Body of pancreas (tissue), 4 donors: Measurements from ENCODE around the gene KIF3C. TPM values are rescaled to one million over a fixed set of nuclear protein-coding genes. Genes with fewer than 3 reads are reported as not detected.
"Not testable (repeated sequence)": the region's sequence is repeated elsewhere in the genome, so short reads cannot be mapped to it uniquely, and the experiment has no call there.

Experiments
- ATAC-seq: fragments of 150-250 bp; one replicate; pipeline ENCODE4 v1.9.1; 2016
- DNase-seq, 4 donors: peaks; one replicate each; pipeline ENCODE4 v3.0.0-alpha.2; 2019
- H3K27ac ChIP-seq, 4 donors: fragments of 200-600 bp; sonication (generic); 1 replicate in 3 of 4; 2 replicates in 1 of 4; pipeline versions ENCODE4 v1.5.1 to v1.6.1; 2016 to 2019; ENCODE audit warnings: mild to moderate bottlenecking in 1 of 4, mixed read lengths in 1 of 4, moderate library complexity in 1 of 4
- H3K27me3 ChIP-seq, 2 donors: fragments of 200-600 bp; sonication (generic); one replicate each; pipeline ENCODE4 v1.6.0; 2016; ENCODE audit warnings: mild to moderate bottlenecking in 1 of 2
- H3K36me3 ChIP-seq, 2 donors: fragments of 200-600 bp; sonication (generic); replicated peaks in 1 of 2; 2 replicates each; pipeline ENCODE4 v1.5.1; 2016; ENCODE audit warnings: low read depth in 2 of 2; ENCODE audit not compliant: insufficient read depth in 1 of 2
- H3K4me1 ChIP-seq: fragments of 200-600 bp; sonication (generic); one replicate; pipeline ENCODE4 v1.6.0; 2016
- H3K4me3 ChIP-seq, 2 donors: fragments of 200-600 bp; sonication (generic); 1 replicate in 1 of 2; 2 replicates in 1 of 2; pipeline ENCODE4 v1.5.1; 2016 to 2019
- H3K9me3 ChIP-seq, 3 donors: fragments of 200-600 bp; sonication (generic); 1 replicate in 2 of 3; 2 replicates in 1 of 3; pipeline ENCODE4 v1.5.1; 2016
- CTCF ChIP-seq, 7 experiments: fragments of 450-650 bp in 4 of 7; fragments of 200-600 bp in 3 of 7; sonication (generic) in 3 of 7; IDR thresholded peaks; one replicate each; pipeline ENCODE4 v1.5.1; 2016 to 2019; ENCODE audit warnings: antibody characterized with exemption in 7 of 7
- POLR2A ChIP-seq, 3 donors: fragments of 450-650 bp; IDR thresholded peaks; one replicate each; pipeline ENCODE4 v1.6.1; 2016; ENCODE audit warnings: antibody characterized with exemption in 3 of 3, mild to moderate bottlenecking in 2 of 3
- WGBS, 2 donors: methylation state at CpG; one replicate each; pipeline ENCODE4 v1.1.5; 2017; 5-methylcytosine and 5-hydroxymethylcytosine counted together
- intact Hi-C: fragments of 100-400 bp; cut with DNase I; formaldehyde crosslinking; loops from one replicate; pipeline ENCODE4 v1.15.1; 2023
- total RNA-seq, 2 donors: library from RNA; depleted of rRNA; stranded (reverse); fragments of >200 nt; gene quantifications; one replicate each; pipeline ENCODE4 v1.1.0, GENCODE V29; 2016

KIF3C gene
- total RNA-seq, 2 donors from 2014 or later: 0.99 to 3.1 TPM

- no peaks in the 10 kb centered on the region for H3K27me3 ChIP-seq
- H3K9me3 ChIP-seq: no peaks in the 10 kb centered on the region
- intact Hi-C loops: no loop called here
- ATAC-seq (no peak), DNase-seq (no peak)
- TF ChIP-seq POLR2A (IDR thresholded peaks at IDR 0.05) (no peak), CTCF (IDR thresholded peaks at IDR 0.05) (no peak)
- 58 to 65% methylated on average over 4 of the region's 4 CpGs for WGBS, 2 donors
- H3K4me3 ChIP-seq: no peak overlapping the region
- no peak overlapping the region for H3K27ac ChIP-seq
- H3K36me3 ChIP-seq: no peaks in the 10 kb centered on the region
- H3K4me1 ChIP-seq: no peaks in the 10 kb centered on the region
These were observed 84.8 kb downstream of the KIF3C start for GRCh38 chr2:25897506-25897905.

GRCh38 chr2:25896308-25896707 lies 86.0 kb downstream of the KIF3C start:
- H3K4me3 ChIP-seq, H3K4me1 ChIP-seq, DNase-seq, intact Hi-C loops, H3K9me3 ChIP-seq, ATAC-seq, H3K27ac ChIP-seq, H3K36me3 ChIP-seq, H3K27me3 ChIP-seq: not testable (repeated sequence)
- WGBS, 2 donors: 72 to 84% methylated on average over 9 of the region's 9 CpGs

- H3K4me3 ChIP-seq: no peak overlapping the region
- TF ChIP-seq CTCF (IDR thresholded peaks at IDR 0.05) (no peak), POLR2A (IDR thresholded peaks at IDR 0.05) (no peak)
- H3K9me3 ChIP-seq: no peaks in the 10 kb centered on the region
- ATAC-seq (no peak), DNase-seq (no peak)
- H3K27me3 ChIP-seq: no peaks in the 10 kb centered on the region
- no peaks in the 10 kb centered on the region for H3K4me1 ChIP-seq
- no peaks in the 10 kb centered on the region for H3K36me3 ChIP-seq
- intact Hi-C loops: no loop called here
- H3K27ac ChIP-seq: no peak overlapping the region
These were observed 86.7 kb downstream of the KIF3C start for GRCh38 chr2:25895610-25896009.

- no peaks in the 10 kb centered on the region for H3K36me3 ChIP-seq
- no peaks in the 10 kb centered on the region for H3K9me3 ChIP-seq
- H3K27ac ChIP-seq: no peak overlapping the region
- TF ChIP-seq CTCF (IDR thresholded peaks at IDR 0.05) (no peak), POLR2A (IDR thresholded peaks at IDR 0.05) (no peak)
- H3K27me3 ChIP-seq: no peaks in the 10 kb centered on the region
- no peak overlapping the region for H3K4me3 ChIP-seq
- WGBS, 2 donors: 73 to 83% methylated on average over 7 of the region's 7 CpGs
- H3K4me1 ChIP-seq: no peaks in the 10 kb centered on the region
- intact Hi-C loops: no loop called here
- DNase-seq (no peak), ATAC-seq (no peak)
These were observed 87.3 kb downstream of the KIF3C start for GRCh38 chr2:25895018-25895417.

GRCh38 chr2:25894135-25894830 lies 88.0 kb downstream of the KIF3C start:
- WGBS, 2 donors: 72% methylated on average over 8 of the region's 8 CpGs
- H3K9me3 ChIP-seq: no peaks in the 10 kb centered on the region
- H3K4me3 ChIP-seq: no peak overlapping the region
- H3K27me3 ChIP-seq: no peaks in the 10 kb centered on the region
- peak in 2 of 4 donors; percentile 35 to 37 for DNase-seq
- TF ChIP-seq POLR2A (IDR thresholded peaks at IDR 0.05) (no peak), CTCF (IDR thresholded peaks at IDR 0.05) (no peak)
- no peak overlapping the region for H3K27ac ChIP-seq
- H3K36me3 ChIP-seq: no peaks in the 10 kb centered on the region
- ATAC-seq: no peak
- H3K4me1 ChIP-seq: no peaks in the 10 kb centered on the region
- intact Hi-C loops: no loop called here
